ENCODE data around the gene PPP2R5C. TPM values are rescaled to one million over a fixed set of nuclear protein-coding genes. Genes with fewer than 3 reads are reported as not detected.

Gene PPP2R5C
- polyA plus RNA-seq, 3 donors = 92.1 to 105 (median 95.3) TPM

GRCh38 chr14:101810897-101811621 lies 49.5 kb downstream of the PPP2R5C start:
- no peak for DNase-seq

- DNase-seq = no peak
Observed at GRCh38 chr14:101812071-101812470, 50.6 kb downstream of the PPP2R5C start.

GRCh38 chr14:101813171-101813759 lies 51.8 kb downstream of the PPP2R5C start:
- no peak for DNase-seq

- no peak for DNase-seq
Observed at GRCh38 chr14:101813833-101814232, 52.3 kb downstream of the PPP2R5C start.

GRCh38 chr14:101814934-101815333 lies 53.4 kb downstream of the PPP2R5C start:
- DNase-seq = no peak

- no peak for DNase-seq
Observed at GRCh38 chr14:101815994-101816393, 54.5 kb downstream of the PPP2R5C start.

- DNase-seq = no peak
Observed at GRCh38 chr14:101817501-101818001, 56.0 kb downstream of the PPP2R5C start.

GRCh38 chr14:101819251-101819990 lies 57.9 kb downstream of the PPP2R5C start:
- no peak for DNase-seq

GRCh38 chr14:101820283-101820798 lies 58.8 kb downstream of the PPP2R5C start:
- DNase-seq = no peak

- no peak for DNase-seq
Observed at GRCh38 chr14:101821528-101821927, 60.0 kb downstream of the PPP2R5C start.

- DNase-seq = no peak
Observed at GRCh38 chr14:101823066-101823465, 61.6 kb downstream of the PPP2R5C start.

GRCh38 chr14:101823511-101824120 lies 62.1 kb downstream of the PPP2R5C start:
- no peak for DNase-seq

GRCh38 chr14:101824339-101824727 lies 62.8 kb downstream of the PPP2R5C start:
- no peak for DNase-seq

GRCh38 chr14:101825797-101826196 lies 64.3 kb downstream of the PPP2R5C start:
- no peak for DNase-seq

- DNase-seq = no peak
Observed at GRCh38 chr14:101826351-101826750, 64.8 kb downstream of the PPP2R5C start.

GRCh38 chr14:101827286-101827685 lies 65.8 kb downstream of the PPP2R5C start:
- DNase-seq = no peak

GRCh38 chr14:101828046-101828445 lies 66.5 kb downstream of the PPP2R5C start:
- DNase-seq = no peak

GRCh38 chr14:101830271-101830670 lies 68.8 kb downstream of the PPP2R5C start:
- DNase-seq = no peak

GRCh38 chr14:101833045-101833444 lies 71.5 kb downstream of the PPP2R5C start:
- no peak for DNase-seq

- DNase-seq = no peak
Observed at GRCh38 chr14:101834397-101834796, 72.9 kb downstream of the PPP2R5C start.

- DNase-seq = no peak
Observed at GRCh38 chr14:101834800-101835547, 73.5 kb downstream of the PPP2R5C start.

Measured in renal pelvis (tissue), 4 donors.